SK-N-MC (cell line): ENCODE measurements around the gene SH3RF3.

Experiments used
- DNase-seq: peaks from one replicate; pipeline ENCODE4 v3.0.0-alpha.2; 2011; ENCODE audit warnings: low read depth, low spot score
- H3K27ac ChIP-seq: fragments of 200-600 bp; sonication (generic); 2 replicates; pipeline ENCODE4 v1.5.1; 2016; ENCODE audit warnings: mixed run types
- H3K36me3 ChIP-seq: fragments of 200-600 bp; sonication (generic); 2 replicates; pipeline ENCODE4 v1.6.1; 2017; ENCODE audit warnings: antibody characterized with exemption, low read length, mixed read lengths; ENCODE audit not compliant: insufficient read depth
- H3K4me3 ChIP-seq: fragments of 200-600 bp; sonication (generic); 2 replicates; pipeline ENCODE4 v1.5.1; 2016
- H3K9ac ChIP-seq: fragments of 200-600 bp; sonication (generic); 2 replicates; pipeline ENCODE4 v1.8.0; 2017; ENCODE audit warnings: mixed run types, mixed read lengths; ENCODE audit not compliant: insufficient read length
- H3K9me3 ChIP-seq: fragments of 200-600 bp; sonication (generic); 2 replicates; pipeline ENCODE4 v1.6.1; 2017; ENCODE audit warnings: low read depth, mild to moderate bottlenecking, antibody characterized with exemption, low read length, moderate library complexity, mixed read lengths
- EZH2 ChIP-seq: fragments of 200-600 bp; sonication (generic); IDR thresholded peaks from one replicate; pipeline ENCODE4 v1.6.1; 2017; ENCODE audit warnings: antibody characterized with exemption
- FOXP2 ChIP-seq: optimal IDR thresholded peaks from 2 replicates; pipeline ENCODE3; 2011; ENCODE audit warnings: mild to moderate bottlenecking, moderate library complexity; ENCODE audit not compliant: insufficient read depth; ENCODE audit errors: extremely low read length, control extremely low read depth
- POLR2AphosphoS5 ChIP-seq: IDR thresholded peaks from 2 replicates; pipeline ENCODE4 v1.6.1; 2012; ENCODE audit warnings: mild to moderate bottlenecking, low read depth, low read length, borderline replicate concordance

The SH3RF3 gene

DNA sequence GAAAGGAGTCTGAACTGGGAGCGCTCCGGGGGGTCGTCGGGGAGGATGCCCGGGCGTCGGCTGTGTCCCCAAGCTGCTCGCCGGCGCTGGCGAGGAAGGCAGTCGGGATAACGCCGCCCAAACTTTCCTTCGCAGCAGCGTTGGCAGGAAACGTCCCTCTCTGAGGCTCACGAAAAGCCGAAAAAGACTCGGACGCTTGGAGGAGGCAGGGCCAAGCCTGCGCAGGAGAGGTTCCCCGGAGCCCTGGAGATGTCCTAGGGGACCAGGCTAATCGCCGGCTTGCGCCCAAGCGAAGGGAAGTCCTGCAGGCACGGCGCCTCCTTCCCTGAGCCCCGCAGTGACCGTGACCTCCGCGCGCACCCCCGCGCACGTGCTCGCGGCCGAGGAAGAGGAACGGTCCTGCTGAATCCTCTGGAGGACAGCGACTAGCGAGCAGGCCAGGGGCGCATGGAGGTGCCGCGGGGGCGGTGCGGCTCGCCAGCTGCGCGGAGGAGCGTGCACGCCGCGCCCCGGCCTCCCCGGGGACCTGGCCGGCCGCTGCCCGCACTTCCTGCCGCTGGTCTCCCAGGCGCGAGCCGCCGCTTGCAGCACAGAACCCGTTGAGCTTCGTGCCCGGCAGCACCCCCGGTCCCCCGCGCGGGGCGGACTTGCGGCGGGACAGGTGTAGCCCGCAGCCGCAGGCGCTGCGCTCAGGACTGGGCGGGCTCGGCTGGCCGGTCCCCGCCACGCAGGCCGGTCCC is at the start of gene SH3RF3:
Gene SH3RF3, plus strand, starts transcription at position 590 of the 740 bp plus-strand sequence.
- no peak for DNase-seq
- no peaks in the 10 kb centered on the region for H3K9me3 ChIP-seq
- TF ChIP-seq POLR2AphosphoS5 (no peak), FOXP2 (no peak), EZH2 (peak; percentile 9)
- H3K27ac ChIP-seq: no peak within 1 kb of the TSS
- peak within 1 kb of the TSS; percentile 72 for H3K4me3 ChIP-seq
- no peaks in the 10 kb centered on the region for H3K36me3 ChIP-seq
- no peak within 1 kb of the TSS for H3K9ac ChIP-seq

- Histone ChIP-seq H3K9ac (no peak overlapping the region), H3K36me3 (no peaks in the 10 kb centered on the region), H3K4me3 (no peak overlapping the region), H3K9me3 (no peaks in the 10 kb centered on the region), H3K27ac (no peak overlapping the region)
- DNase-seq: no peak
- no peak for TF ChIP-seq POLR2AphosphoS5
- TF ChIP-seq FOXP2: no peak
- TF ChIP-seq EZH2: no peak
Measured at GRCh38 chr2:109079590-109079989, 49.4 kb upstream of the SH3RF3 start.

- no peak for DNase-seq
- Histone ChIP-seq H3K4me3 (no peak overlapping the region), H3K36me3 (no peaks in the 10 kb centered on the region), H3K27ac (no peak overlapping the region), H3K9ac (no peak overlapping the region), H3K9me3 (no peaks in the 10 kb centered on the region)
- no peak for TF ChIP-seq FOXP2
- TF ChIP-seq EZH2: no peak
- TF ChIP-seq POLR2AphosphoS5: no peak
Measured at GRCh38 chr2:109080109-109080508, 48.9 kb upstream of the SH3RF3 start.

DNA sequence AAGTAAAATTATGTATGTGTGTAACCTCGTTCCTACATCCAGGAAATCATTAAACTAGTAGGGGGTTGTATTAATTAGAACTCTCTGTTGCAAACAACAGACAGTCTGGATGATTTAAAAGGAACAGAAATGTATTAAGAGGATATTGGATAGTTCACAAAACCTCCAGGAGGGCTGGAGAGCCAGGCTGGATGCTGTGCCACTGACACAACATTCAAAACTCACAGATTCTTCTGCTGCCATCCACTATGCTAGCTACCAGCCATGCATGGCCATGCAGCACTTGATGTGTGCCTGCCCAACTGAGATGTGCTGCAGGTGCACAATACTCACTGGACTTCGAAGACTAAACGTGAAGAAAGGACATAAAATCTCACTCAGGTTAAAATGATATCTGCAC is 48.2 kb upstream of the SH3RF3 start:
- TF ChIP-seq POLR2AphosphoS5 (no peak), EZH2 (no peak), FOXP2 (no peak)
- DNase-seq: no peak

DNA sequence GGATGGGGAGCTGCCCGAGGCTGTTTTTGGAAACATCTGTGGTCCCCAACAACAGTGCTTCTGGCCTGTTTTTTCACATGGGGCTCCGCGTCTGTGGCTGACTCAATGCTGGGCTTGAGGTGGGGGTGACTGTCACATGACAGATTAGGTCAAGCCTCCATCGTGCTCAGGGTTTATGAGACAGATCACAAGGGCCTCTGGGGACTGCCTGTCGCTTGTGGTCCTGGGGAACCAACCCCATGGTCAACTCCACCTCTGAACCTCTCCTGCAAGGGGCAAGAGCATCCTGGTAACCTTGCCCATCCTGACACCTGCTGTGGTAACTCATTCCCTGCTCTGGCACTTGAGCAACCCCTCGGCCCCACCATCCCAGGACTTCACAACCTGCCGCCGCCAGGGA is 47.6 kb upstream of the SH3RF3 start:
- Histone ChIP-seq H3K4me3 (no peak overlapping the region), H3K9ac (no peak overlapping the region), H3K9me3 (no peaks in the 10 kb centered on the region), H3K27ac (no peak overlapping the region), H3K36me3 (no peaks in the 10 kb centered on the region)
- no peak for DNase-seq
- no peak for TF ChIP-seq POLR2AphosphoS5
- no peak for TF ChIP-seq FOXP2
- no peak for TF ChIP-seq EZH2

More for the DNA sequence above, 48.2 kb upstream of the SH3RF3 start:
- Histone ChIP-seq H3K36me3 (no peaks in the 10 kb centered on the region), H3K27ac (no peak overlapping the region), H3K9ac (no peak overlapping the region), H3K9me3 (no peaks in the 10 kb centered on the region), H3K4me3 (no peak overlapping the region)

DNA sequence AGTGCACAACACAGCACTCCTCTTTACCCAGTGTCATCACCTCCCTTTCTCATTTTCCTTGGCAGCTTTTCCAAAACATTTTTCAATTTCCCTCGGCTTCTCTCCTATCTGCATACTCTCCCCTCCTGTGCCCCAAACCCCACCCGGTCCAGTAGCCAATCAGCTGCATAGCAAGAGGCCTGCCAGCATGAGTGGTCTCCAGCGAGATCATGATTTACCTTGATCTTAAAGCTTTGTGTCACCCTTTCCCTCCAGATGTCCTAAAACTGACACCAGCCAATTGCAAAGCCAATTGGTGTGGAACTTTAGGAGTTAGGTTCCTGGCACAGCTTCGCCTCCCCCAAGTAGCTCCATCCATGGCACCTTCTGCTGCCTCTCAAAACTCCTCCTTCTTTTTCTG is 45.2 kb upstream of the SH3RF3 start:
- DNase-seq: no peak
- Histone ChIP-seq H3K9me3 (no peaks in the 10 kb centered on the region), H3K4me3 (no peak overlapping the region), H3K36me3 (no peaks in the 10 kb centered on the region), H3K27ac (no peak overlapping the region), H3K9ac (no peak overlapping the region)
- TF ChIP-seq FOXP2 (no peak), EZH2 (no peak)

GRCh38 chr2:109084341-109084740 is 44.7 kb upstream of the SH3RF3 start:
- no peak for DNase-seq
- Histone ChIP-seq H3K9me3 (no peaks in the 10 kb centered on the region), H3K36me3 (no peaks in the 10 kb centered on the region), H3K4me3 (no peak overlapping the region), H3K9ac (no peak overlapping the region), H3K27ac (no peak overlapping the region)
- TF ChIP-seq POLR2AphosphoS5: no peak
- TF ChIP-seq FOXP2: no peak
- no peak for TF ChIP-seq EZH2

DNA sequence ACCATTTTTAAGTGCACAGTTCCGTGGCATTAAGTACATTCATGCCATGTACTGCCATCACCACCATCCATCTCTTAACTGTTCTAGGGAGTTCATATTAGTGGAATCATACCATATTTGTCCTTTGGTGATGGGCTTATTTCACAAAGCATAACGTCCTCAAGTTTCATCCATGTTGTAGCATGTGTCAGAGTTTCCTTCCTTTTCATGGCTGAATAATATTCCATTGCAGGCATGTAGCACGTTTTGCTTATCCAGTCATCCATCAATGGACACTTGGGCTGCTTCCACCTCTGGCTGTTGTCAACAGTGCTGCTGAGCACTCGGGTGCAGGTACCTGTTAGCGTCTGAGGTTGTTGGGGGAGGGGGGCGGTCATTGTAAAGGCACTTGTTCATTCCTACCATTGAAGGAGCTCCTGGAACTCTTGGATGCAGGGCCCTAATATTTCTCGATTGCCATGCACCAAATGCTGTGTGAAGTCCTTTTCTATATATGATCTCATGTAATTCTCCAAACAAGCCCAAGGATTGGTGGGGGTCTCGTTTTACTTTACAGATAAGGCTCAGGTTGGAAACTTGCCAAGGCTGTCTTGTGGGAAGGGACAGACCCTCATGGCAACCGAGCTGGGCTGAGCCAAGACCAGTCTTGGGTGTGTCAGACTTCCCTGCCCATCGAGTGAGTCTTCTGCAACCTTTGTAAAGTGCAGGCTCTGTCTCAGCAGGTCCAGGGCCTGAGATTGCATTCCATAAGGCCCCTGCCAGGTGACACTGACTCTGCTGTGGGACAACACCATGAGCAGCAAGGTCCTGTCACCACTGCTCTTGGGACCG is 42.9 kb upstream of the SH3RF3 start:
- no peak overlapping the region for H3K9ac ChIP-seq
- no peak for DNase-seq
- H3K9me3 ChIP-seq: no peaks in the 10 kb centered on the region
- TF ChIP-seq EZH2 (no peak), POLR2AphosphoS5 (no peak), FOXP2 (no peak)
- H3K27ac ChIP-seq: no peak overlapping the region
- H3K4me3 ChIP-seq: no peak overlapping the region
- no peaks in the 10 kb centered on the region for H3K36me3 ChIP-seq

- no peak overlapping the region for H3K4me3 ChIP-seq
- no peak overlapping the region for H3K27ac ChIP-seq
- DNase-seq: no peak
- H3K36me3 ChIP-seq: no peaks in the 10 kb centered on the region
- no peak overlapping the region for H3K9ac ChIP-seq
- no peaks in the 10 kb centered on the region for H3K9me3 ChIP-seq
- TF ChIP-seq FOXP2 (no peak), EZH2 (no peak), POLR2AphosphoS5 (no peak)
Measured at GRCh38 chr2:109086743-109087020, 42.3 kb upstream of the SH3RF3 start.
